ENCODE measurements around the gene SETD2.

DNA sequence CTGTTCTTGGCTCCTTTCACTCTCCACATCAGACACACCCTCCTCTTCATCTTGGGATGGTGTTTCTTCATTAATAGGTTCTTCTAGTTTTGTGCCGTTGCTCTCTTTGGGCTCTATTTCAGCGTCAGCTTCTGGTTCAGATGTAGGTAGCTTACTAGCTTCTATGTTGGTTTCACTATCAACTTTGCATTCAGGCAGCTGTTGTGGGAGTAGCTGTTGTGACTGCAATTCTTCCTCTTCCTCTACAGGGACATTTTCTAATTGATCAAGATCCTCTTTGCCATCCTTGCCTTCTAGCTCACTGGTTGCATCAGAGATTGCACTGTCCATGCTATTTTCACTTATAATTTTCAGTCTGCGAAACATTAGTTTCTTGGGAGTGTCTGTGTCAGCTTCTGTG lies 80.1 kb downstream of the SETD2 start:
- TF ChIP-seq ZNF143 (CRISPR knock-in tag; IDR thresholded peaks at IDR 0.05) (no peak), HMG20B (CRISPR knock-in tag; IDR thresholded peaks at IDR 0.05) (no peak), GMEB1 (CRISPR knock-in tag; IDR thresholded peaks at IDR 0.05) (no peak), NFYB (IDR thresholded peaks at IDR 0.05; ENCODE audit: extremely low read depth, insufficient read length) (no peak), POLR2G (IDR thresholded peaks at IDR 0.05; ENCODE audit: low read depth, low read length) (no peak), CHD1 (IDR thresholded peaks at IDR 0.05; ENCODE audit: low read length) (no peak), CTCF (IDR thresholded peaks at IDR 0.05 in 2 of 3, conservative IDR thresholded peaks at IDR 0.05 in 1 of 3; ENCODE audit: insufficient read depth in 2 of 3, low read depth in 1 of 3, low read length in 3 of 3) (no peak), MXI1 (IDR thresholded peaks at IDR 0.05; ENCODE audit: low read depth, low read length) (no peak)
